SKM-1 treated with dmso at 0.1 percent for 144 hours (cell line): ENCODE results near the gene IL17C.
"Not testable (repeated sequence)": the region's sequence is repeated elsewhere in the genome, so short reads cannot be mapped to it uniquely, and the experiment has no call there.

Experiments used
- DNase-seq: peaks from one replicate; lab custom pipeline; 2025; ENCODE audit not compliant: unreplicated experiment; lab: John Stamatoyannopoulos, UW

The IL17C gene

DNA sequence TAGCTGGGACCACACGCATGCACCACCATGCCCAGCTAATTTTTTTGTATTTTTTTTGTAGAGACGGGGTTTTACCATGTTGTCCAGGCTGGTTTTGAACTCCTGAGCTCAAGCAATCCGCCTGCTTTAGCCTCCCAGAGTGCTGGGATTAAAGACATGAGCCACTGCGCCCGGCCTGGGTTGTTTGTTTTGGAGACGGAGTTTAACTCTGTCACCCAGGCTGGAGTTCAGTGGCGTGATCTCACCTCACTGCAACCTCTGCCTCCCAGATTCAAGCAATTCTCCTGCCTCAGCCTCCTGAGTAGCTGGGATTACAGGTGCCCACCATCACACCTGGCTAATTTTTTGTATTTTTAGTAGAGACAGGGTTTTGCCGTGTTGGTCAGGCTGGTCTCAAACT, 28.9 kb upstream of the IL17C start:
- DNase-seq: not testable (repeated sequence)

DNA sequence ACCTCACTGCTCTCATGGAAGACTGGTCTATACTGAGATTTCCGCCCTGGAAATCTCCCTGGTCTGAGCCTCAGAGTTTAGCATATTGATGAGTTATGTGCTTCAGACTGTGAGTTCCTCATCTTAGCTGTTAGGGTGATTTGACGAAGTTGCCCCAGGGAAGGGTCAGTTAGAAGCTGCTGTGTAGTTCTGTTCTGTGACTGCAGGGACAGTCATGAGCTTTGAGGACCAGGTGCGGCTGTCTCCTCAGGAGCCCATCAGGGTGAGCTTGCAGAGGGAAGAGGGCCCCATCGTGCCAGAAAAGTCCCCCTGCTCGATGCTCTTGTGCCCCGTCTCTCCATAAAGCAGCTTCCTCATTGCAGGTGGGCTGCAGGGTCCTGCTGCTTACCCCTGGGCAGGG, 28.3 kb upstream of the IL17C start:
- no peak for DNase-seq

DNA sequence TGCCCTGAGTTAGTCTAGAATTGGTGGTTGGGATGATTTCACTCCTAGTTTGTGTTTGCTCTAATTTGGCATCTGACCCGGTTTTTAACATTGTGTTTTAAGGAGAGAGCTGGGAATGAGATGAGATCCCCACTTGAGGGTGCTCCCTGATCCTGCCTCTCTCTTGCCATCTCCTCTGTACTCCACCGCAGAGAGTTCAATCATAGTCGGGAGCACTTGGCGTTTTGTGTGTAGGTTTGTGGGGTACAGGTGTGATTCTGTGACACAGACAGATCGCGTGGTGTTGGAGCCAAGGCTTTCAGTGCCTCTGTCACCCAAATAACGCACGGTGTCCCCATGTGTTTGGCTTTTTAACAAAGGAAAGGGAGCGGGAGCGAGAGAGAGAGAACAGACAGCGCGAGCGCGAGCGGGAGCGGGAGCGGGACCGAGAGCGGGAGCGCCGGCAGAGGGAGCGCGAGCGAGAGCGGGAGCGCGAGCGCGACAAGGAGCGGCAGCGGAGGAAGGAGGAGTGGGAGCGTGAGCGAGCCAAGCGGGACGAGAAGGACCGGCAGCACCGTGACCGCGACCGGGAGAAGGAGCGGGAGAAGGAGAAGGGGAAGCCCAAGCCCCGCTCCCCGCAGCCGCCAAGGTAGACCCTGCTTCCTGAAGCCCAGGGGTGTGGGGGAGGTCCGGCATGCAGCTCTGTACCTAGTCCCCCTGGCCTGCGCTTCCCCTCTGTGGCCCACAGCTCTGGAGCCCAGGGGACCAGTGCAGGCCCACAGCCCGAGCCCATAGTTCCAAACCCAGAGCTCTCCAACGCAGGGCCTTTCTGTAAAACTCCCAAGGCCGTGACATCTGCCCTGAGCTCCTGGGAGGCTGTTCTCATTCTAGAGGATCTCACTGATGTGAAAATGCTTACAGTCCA, 27.2 kb upstream of the IL17C start:
- DNase-seq: no peak

DNA sequence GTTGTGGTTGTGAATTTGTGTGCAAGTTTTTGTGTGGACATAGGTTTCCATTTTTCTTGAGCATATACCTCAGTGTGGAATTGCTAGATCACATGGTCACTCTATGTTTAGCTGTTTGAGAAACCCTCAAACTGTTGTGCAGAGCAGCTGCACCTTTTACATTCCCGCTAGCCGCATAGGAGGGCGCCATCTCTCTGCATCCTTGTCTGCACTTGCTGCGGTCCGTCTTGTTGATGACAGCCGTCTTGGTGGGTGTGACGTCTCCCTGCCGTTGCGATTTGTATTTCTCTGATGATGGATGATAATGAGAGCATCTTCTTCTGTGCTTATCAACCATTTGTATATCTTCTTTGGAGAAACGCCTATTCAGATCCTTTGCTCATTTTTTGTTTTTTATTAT, 25.1 kb upstream of the IL17C start:
- DNase-seq: no peak

DNA sequence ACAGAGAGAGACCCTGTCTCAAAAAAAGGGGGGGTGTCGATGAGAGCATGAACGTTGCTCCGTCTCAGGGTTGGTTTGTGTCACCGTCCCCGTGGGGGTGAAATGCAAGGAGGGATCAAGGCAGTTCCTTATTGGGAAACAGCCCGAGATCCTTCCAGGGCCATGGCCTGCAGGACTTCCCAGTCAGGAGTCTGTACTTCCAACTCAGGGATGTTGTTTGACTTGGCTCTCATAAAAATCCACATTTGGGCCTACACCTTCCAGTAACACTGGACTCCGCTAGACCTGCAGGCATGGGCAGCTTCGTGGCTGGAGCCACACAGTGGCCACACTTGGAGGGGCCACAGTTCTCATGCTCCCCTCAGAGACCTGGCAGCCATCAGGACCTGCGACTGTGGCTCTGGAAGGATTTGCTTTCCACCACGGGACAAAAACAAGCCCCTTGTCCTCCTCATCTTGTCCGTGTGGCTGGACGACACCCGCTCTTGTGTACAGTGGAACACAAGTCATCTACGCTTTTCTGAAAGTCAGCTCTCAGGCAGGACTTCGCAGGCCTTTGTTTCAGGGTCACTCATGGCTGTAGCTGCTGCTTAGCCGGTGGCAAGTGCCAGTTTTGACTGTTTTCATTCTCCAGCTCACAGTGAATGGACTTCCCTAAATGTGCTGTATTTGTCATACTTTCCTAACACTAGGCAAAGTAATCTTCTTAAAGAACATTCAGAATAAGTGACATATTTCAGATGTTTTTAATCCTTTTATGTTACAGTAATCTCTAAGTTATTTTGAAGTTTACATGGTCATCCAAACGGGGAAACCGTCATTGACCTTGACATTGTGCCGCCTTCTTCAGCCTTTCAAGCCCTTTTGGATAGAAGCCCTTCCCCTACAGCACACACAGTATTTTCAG, 24.2 kb upstream of the IL17C start:
- DNase-seq: no peak

DNA sequence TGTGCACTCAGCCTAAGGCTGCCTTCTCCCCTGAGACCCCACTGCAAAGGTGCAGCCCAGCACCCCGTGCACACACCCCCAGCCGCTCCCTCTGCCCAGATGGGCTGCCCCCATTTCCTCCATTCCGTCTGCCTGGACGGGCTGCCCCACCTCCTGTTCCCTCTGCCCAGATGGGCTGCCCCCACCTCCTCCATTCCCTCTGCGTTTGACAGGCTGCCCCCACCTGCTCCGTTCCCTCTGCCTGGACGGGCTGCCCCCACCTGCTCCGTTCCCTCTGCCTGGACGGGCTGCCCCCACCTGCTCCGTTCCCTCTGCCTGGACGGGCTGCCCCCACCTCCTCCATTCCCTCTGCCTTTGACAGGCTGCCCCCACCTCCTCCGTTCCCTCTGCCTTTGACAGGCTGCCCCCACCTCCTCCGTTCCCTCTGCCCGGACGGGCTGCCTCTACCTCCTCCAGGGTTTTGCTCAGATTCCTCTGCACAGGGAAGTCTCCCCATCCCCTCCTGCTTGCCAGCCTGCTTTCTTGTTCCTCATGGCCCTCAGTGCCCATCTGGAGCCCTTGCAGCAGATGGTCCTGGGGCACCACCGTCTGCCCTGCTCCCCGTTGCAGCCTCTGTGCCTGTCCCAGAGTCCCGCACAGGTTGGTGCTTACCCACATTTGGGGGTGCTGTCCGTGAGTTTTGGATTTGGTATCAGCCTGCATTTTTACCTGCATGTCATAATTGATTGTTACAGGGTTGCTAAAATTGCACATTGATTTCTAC, 23.4 kb upstream of the IL17C start:
- no peak for DNase-seq

DNA sequence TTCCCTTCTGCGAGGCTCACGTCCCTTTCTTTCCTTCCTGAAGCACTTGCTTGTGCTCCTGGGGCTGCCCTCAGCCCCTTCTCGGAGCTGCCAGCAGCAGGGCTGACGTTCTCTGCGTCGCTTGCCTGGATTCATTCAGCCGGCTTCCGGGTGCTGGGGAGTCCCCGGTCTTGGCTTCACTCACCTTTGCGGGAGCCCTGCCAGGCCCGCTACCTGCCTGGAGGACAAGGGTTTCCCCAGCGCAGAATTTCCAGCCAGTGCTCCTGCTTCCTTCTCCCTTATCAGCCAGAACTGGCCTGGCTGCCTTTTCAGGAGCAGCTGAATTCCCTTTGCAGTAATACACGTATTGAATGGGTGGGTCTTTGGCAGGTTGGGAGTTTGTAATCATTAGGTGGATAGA, 22.1 kb upstream of the IL17C start:
- no peak for DNase-seq

DNA sequence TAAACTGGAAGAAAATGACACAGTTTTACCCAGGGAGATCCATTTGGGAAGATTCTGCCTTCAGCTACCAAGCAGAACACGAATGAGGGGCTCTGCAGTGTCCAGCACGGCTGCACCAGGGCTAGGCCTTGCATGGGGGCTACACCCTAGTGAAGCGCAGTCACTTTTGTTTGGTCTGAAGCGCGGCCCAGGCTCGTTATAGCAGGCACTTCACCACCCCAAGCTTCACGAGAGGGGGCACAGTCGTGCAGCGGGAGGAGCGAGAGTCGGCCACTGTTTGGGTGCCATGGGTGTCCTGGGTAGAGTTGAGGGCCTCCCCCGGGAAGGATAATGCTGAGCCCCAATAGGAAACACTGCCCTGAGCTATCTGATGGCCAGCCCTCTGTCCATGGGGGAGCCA, 21.6 kb upstream of the IL17C start:
- no peak for DNase-seq

DNA sequence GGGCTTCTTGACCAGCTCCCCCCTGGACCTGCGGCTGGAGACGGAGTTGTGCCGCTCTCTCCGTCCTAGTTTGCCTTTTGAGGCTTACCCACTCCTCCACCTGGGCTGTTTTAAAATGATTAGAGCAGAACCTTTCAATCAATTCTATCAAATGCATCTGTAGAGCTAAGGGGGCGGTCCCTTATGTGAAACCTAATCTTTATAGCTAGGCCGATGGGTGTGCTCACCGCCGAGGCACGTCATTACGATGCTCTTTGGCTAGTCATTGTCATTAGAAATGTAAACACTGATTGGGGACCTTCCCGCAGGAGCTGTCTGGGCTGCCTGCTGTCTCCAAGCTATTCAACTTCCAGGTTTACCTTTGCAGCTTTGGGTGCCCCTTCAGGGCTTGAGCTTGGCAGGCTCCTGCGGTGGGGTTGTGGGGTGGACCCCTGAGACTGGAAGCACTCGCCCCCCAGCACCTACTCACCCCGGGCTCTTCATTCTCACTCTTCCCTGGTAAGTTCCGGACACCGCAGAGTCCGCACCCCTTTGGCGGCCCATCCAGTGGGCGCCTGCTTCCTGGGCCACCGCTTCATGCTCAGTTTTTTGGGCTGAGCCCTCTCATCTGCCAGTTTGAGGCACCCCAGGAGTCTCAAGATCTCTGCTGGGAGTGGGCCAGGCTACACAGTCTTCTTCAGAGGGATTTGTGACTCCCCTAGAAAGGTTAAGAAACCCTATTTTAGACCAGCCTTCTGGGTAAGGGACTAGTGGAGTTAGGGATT, 20.9 kb upstream of the IL17C start:
- no peak for DNase-seq

DNA sequence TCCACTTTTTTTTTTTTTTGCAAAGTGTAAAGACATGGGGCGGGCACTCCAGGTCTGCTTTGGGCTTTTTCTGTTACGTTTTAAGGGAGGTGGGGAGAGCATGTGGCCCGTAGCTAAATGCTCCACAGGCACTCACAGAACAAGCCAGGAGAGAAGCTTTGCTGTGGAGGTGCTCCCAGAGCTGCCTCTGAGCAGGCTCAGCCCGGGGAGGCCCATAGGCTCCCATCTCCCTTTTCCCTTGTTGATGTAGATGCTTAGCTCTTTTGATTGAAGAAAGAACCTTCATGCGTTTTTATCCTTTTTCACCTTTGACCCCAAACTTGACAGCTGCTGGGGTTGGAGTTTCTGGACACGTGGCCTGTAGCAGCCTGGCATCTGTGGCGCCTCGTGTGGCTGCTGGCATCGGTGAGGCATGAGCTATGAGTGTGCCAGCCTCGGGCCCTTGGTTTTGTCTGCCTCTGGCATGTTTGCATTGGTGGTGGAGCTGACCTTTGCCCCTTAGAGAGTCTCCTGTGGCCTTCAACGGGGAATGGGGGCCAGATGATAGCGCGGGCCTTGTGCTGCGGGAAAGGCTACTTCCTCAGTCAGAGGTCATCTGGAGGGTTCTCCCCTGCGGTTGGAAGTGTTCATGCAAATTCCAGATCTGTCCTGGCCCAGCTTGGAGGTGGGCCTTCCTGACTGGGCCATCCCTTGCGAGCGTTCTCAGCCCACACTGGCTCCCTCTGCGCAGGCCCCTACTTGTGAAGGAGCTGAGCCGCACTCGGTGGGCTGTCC, 20.0 kb upstream of the IL17C start:
- no peak for DNase-seq

DNA sequence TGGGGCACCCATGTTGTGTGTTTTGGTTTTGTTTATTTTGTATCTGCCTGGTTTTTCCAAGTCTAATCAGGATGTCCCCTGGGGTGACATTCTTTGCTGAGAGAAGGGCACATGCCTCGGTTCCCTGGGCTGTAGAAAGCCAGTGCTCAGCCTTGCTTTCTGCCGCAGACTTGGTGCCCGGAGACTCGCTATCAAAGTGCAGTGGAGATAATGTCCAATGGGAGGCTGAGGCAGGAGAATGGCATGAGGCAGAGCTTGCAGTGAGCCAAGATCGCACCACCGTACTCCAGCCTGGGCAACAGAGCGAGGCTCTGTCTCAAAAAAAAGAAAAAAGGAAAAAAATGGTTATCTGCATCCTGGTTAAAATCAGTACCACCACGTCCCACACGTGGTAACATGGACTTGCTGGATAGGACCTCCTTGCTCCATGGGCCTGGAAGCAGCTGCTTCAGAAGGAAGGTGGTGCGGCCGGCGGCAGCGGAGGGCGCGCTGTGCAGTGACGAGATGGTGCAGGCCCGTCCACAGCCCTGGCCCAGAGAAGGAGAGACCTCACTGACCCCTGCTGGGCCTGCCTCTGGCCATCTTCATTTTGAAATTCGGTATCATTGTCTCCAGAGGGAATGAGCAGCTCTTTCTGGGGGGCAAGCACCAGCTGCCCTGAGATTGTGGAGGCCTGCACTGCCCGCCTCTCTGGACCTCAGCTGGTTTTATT, 19.3 kb upstream of the IL17C start:
- no peak for DNase-seq

DNA sequence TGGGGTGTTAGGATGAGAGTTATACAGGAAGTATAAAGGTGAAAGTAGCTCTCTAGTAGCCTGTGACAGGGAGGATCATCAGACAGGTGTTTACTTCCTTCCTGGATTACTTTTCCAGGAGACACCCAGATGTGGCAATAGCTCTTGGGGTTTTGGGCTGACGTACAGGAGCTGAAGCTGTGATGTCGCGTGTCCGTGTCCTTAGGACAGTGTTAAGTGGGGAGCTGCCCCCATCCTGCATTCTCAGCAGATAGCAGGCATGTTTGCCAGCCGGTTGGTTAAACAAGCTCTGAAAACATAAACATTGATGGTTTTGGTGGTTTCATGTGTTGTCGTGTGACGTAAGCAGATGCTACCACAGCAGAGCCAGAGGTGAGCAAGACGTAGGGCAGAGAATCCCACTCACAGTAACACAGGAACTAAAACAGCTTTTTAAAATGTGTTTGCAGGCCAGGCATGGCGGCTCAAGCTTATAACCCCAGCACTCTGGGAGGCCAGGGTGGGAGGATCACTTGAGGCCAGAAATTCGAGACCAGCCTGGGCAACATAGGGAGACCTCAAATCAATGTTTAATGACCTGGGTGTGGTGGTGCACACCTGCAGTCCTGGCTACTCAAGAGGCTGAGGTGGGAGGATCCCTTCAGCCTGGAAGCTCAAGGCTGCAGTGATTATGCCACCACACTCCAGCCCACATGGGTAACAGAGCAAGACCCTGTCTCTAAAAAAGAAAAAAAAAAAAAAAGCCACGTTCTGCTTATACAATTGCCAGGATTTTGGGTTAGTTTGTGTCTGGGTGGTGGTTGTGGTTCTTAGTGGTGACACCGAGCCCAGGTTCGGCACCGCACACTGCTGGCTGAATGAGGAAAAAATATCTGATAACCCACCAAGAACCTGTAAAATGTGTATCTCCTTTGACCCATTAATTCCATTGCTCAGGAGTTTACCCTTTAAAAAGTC, 18.2 kb upstream of the IL17C start:
- DNase-seq: no peak

DNA sequence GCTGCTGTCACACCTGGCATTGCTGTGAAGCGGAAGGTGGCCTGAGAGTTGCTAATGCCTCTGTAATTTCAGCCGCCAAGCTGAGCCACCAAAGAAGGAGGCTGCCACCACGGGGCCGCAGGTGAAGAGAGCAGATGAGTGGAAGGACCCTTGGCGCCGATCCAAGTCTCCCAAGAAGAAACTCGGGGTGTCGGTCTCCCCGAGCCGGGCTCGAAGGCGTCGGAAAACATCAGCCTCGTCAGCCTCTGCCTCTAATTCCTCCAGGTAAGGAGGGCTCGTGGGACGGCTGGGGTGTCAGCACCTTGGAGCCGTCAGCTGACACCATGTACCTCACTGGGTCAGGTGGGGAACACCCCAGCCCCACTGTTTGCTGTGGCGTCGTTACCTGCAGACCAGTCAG, 16.2 kb upstream of the IL17C start:
- no peak for DNase-seq

DNA sequence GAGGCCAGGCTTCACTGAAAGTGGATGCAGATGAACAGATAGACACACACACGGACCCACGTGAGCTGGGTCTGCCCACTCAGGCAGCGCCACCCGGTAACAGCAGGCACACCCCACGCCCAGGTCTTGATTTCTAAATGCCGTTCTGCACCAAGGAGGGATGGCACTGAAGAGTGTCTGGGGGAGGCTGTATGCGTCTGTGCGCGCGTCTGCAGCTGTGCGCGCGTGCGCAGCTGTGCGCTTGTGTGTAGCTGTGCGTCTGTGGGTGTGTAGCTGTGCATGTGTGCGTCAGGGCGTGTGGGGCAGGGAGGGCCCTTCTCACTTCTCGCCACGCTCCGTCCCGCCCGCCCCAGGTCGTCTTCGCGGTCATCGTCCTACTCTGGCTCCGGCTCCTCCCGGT, 15.5 kb upstream of the IL17C start:
- no peak for DNase-seq

DNA sequence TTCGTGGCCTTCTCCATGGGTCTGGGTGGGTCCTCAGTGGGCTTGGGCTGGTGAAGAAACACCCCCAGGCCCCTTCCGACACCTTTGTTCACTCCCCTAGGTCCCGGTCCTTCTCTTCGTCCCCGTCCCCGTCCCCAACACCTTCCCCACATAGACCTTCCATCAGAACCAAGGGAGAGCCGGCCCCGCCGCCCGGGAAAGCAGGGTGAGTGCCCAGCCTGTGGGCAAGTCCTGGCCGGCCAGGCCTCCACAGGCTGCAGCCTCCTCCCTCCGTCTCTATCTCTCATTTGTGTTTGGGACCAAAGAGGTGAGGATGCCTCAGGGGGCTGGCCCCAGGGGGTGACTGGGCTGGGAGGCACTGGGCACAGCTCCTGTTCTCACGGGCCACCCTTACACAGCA, 14.5 kb upstream of the IL17C start:
- DNase-seq: no peak

DNA sequence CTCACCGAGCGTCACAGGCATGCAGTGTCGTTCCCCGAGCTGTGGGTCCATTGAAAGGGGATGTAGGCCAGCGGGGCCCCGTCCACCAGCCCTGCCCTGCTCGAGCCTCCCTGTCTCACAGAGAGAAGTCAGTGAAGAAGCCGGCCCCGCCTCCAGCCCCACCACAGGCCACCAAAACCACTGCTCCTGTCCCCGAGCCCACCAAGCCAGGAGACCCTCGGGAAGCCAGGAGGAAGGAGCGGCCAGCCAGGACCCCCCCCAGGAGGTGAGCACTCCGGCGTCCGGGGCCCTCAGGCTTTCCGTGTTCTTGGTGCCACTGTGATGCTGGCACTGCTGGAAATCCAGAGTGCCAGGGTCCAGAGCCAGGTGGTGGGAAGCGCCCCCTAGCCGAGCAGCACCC, 13.9 kb upstream of the IL17C start:
- no peak for DNase-seq

DNA sequence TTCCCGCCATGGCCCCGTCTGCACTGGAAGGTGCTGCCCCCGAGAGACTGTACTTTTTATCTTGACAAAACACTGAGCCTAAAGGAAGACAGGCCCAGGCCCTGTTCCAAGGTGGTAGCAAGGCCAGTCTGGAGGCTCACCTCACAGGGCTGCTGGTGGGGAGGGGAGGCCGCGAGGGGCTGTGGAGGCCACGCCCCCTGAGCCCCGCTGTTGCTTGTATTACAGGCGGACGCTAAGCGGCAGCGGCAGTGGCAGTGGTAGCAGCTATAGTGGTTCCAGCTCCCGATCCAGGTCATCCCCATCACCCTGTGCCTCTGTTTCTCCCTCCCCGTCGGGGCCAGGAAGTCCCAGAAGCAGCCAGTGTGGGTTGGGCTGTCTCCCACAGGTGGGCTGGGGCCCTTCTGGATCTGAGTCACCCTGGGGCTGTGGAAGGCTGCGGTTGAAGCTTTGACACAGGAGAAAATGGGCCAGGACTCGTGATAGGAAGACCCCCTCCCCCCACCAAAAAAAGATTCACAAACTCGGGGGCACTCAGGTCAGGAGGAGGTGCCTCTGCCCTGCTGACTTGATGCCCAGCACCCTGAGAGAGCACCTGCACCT, 13.3 kb upstream of the IL17C start:
- no peak for DNase-seq

DNA sequence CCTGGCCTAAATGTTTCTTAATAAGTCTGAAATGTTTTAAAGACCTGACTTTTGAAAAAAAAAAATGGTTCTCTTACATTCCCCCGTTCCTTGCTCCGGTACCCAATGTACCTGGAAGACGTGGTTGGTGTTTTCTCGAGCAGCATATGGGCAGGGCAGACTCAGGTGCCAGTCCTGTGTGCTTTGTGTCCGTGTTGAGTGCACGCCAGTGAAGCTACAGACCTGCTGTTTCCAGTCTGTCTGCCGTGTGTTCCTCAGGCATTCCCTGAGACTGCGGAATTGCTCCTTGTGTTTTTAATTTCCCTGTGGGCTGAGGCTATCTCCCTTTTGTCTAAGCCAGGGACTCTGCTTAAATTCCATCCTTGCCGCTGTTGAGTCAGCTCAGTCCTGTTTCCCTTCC, 11.7 kb upstream of the IL17C start:
- DNase-seq: no peak
